HL-60/S4 treated with phorbol 12-myristate 13-acetate at 8.2 ng/mL for 4 days and 3 days (cell line): ENCODE measurements around the gene ABCC3.

Source experiments
- in situ Hi-C: fragments of 300-500 bp; cut with MboI; formaldehyde crosslinking; loops from 2 replicates; pipeline ENCODE4 v1.15.0; 2022; ENCODE audit warnings: low sequenced_read_pairs

The ABCC3 gene

GRCh38 chr17:50607522-50608175 lies 27.0 kb upstream of the ABCC3 start:
- in situ Hi-C loops = no loop called here

- in situ Hi-C loops = no loop called here
Observed at GRCh38 chr17:50608700-50609379, 25.8 kb upstream of the ABCC3 start.

DNA sequence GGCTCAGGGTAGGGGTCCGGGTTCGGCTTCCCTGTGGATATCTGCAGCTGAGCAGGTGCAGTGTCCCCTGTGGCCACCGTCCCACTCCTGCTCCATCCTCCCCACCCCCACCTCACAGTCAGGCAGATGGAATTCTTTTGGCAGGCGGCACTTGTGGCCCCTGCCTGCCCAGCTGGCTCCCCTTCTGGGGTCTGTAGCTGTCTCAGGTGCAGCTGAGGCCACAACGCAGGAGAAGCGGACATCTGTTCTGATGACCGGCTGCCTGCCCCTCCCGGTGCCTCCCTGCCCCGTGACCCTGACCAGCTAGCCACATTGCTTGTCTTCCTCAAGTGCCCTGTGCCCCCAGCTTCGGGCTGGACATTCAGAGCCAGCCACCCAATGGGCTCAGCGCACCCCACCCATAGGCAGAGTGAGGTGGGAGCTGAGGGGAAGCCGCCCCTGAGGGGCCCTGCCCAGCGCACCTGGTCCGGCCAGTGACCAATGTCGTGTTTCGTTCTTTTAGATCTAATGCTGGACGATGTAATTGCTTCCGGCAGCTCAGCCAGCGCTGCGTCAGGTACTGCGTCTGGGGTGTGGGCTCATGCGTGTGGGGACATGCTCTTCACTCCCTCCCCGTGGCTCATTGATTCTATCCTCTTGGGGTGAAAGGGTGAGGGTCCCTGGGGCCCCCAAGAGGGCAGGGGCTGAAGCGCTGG lies 25.2 kb upstream of the ABCC3 start:
- in situ Hi-C loops = no loop called here

DNA sequence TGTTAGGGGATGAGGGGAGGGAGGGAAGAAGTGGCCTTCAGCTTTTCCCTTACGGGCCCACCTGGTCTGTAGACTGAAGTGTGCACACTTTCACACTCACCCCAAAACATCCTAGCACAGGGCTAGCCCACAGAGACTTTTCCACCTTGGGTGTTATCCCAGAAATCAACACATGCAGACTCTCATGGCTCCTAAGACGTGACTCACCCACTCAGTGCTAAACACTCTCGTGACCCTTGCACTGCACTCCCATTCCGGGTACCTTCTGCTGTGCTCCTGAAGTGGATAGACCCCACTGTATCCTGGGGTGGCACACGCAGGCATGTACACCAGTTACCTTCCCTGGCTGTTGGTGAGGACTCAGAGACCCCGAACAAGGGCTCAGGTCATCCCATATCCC lies 23.0 kb upstream of the ABCC3 start:
- in situ Hi-C loops = no loop called here

GRCh38 chr17:50612281-50612680 lies 22.4 kb upstream of the ABCC3 start:
- in situ Hi-C loops = no loop called here

DNA sequence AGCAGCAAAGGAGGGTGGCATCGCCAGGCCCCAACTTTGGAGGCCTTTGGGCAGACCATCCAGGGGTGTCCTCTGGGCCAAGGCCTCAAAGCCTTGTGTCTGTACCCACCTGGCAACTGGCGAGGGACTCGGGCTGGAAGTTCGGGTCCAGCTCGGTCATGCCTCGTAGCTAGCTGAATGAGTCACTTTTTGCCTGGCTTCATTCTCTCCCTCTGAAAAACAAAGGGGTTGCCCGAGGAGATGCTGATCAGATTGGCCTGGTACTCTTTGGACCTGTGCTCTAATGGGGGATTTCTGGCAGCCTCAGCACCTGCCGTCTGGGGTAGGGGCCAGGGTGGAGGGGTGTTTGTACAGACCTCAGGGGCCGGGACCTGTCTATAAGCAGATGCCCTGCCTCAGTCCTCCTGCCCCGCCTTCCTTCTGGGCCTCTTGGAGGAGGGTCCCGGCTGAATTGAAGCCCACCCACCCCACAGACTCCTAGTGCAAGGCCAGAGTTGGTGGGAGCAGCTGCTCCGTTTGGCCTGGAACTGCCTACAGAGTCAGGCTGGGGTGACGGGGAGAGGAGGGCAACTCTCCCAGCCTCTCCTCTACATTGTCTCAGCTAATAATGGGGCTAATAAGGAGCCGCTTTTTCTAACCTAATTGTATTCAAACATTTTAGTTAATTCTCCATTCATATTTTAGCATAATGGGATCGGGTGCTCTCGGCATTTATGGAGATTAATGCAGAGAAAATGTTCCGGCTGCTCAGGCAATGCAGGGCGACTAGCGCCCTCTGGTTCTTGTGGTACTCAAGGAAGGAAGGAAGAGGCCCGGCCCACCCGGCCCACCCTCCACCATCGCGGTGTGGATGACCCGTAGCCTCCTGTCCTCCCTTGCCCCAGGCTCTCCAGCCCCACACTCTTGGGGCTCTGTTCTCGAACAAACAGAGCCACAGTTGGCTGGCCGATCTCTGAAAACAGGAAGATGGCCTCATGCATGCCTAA lies 21.4 kb upstream of the ABCC3 start:
- in situ Hi-C loops = no loop called here

- in situ Hi-C loops = no loop called here
Observed at GRCh38 chr17:50614471-50615051, 20.1 kb upstream of the ABCC3 start.

- in situ Hi-C loops = no loop called here
Observed at GRCh38 chr17:50615828-50616227, 18.9 kb upstream of the ABCC3 start.

DNA sequence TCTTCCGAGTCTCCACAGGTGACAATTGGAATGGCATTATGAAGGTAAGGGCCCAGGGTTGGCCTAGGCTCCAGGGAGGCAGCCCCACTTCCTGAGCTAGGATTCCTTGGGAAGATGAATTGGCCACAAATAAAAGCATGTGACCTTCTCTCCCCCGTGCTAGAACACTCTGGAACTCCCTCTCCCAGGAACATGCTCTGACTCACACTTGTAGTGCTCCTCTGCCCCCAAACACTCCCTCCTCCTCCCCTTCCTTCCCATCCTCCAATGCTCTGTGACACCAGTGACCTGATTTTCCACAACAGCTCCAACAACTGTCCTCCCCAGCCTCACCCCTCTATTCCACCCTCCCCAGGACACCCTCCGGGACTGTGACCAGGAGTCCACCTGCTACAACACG lies 16.4 kb upstream of the ABCC3 start:
- in situ Hi-C loops = no loop called here

- in situ Hi-C loops = no loop called here
Observed at GRCh38 chr17:50618941-50619340, 15.7 kb upstream of the ABCC3 start.

DNA sequence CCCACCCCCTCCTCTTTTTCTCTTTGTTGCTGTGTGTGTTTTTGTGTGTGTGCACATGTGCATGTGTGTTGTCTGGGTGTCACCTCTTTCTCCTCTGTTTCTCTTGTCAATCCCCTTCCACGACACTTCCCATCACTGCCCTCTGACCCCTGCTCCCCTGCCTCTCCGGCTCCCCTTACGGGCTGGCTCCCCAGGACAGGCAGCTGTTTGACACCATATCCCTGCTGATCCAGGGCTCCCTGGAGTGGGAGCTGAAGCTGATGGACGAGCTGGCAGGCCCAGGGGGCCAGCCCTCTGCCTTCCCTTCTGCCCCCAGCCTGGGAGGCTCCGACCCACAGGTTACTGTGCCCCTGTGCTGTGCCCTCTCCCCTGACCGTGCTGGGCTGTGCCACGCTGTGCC lies 15.2 kb upstream of the ABCC3 start:
- in situ Hi-C loops = no loop called here

GRCh38 chr17:50620237-50620636 lies 14.4 kb upstream of the ABCC3 start:
- in situ Hi-C loops = no loop called here

GRCh38 chr17:50620858-50621257 lies 13.8 kb upstream of the ABCC3 start:
- in situ Hi-C loops = no loop called here

DNA sequence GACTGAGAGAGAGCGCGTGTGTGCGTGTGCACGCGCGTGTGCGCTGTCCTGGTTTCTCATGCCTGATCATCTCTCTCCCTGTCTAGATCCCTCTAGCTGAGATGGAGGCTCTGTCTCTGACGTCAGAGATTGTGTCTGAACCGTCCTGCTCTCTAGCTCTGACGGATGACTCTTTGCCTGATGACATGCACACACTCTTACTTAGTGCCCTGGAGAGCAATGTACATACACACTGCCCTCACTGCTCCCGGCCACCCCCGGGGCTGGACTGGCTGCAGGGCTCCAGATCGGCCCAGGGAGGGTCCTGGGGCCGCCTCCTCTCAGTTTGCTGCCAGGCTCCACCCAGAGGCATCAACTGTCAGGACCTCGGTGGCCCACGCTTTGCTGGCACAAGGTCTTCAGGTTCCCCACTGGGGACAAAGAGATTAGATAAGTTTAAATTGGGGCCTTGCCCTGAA lies 13.1 kb upstream of the ABCC3 start:
- in situ Hi-C loops = no loop called here

- in situ Hi-C loops = no loop called here
Observed at GRCh38 chr17:50624321-50624934, 10.3 kb upstream of the ABCC3 start.

GRCh38 chr17:50625032-50625871 lies 9.4 kb upstream of the ABCC3 start:
- in situ Hi-C loops = no loop called here

DNA sequence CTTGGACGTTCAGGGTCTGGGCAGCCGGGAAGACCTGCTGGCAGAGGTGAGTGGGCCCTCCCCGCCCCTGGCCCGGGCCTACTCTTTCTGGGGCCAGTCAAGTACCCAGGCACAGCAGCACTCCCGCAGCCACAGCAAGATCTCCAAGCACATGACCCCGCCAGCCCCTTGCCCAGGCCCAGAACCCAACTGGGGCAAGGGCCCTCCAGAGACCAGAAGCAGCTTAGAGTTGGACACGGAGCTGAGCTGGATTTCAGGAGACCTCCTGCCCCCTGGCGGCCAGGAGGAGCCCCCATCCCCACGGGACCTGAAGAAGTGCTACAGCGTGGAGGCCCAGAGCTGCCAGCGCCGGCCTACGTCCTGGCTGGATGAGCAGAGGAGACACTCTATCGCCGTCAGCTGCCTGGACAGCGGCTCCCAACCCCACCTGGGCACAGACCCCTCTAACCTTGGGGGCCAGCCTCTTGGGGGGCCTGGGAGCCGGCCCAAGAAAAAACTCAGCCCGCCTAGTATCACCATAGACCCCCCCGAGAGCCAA lies 8.6 kb upstream of the ABCC3 start:
- in situ Hi-C loops = no loop called here

- in situ Hi-C loops = no loop called here
Observed at GRCh38 chr17:50627036-50627781, 7.5 kb upstream of the ABCC3 start.
